RKO (cell line): ENCODE data around the gene LOXL1.

Source experiments
- DNase-seq: peaks from one replicate; pipeline ENCODE4 v3.0.0-alpha.2; 2016; ENCODE audit warnings: low spot score

Gene LOXL1

DNA sequence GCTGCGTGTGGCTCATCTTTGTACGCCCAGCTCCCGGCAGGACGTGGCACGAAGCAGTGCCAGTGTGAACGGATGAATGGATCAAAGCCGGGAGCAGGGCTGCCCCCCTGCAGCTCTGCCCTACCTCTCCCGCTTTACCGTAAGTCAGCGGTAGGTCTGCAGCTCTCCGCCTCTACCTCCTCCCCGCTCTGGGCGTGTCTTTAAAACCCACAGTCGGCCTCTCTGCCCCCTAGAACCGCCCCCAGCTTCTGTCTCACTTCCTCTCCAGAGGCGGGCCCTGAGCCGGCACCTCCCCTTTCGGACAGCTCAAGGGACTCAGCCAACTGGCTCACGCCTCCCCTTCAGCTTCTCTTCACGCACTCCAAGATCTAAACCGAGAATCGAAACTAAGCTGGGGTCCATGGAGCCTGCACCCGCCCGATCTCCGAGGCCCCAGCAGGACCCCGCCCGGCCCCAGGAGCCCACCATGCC lies 68.2 kb downstream of the LOXL1 start, which contains the start of gene PML:
Gene PML (plus strand): TSS at position 304 of the 471 bp plus-strand sequence. CDS start 97 bp downstream, at position 401.
- DNase-seq, result peak; percentile 96

GRCh38 chr15:73994912-73995622 lies 68.8 kb downstream of the LOXL1 start:
- peak; percentile 36 for DNase-seq

DNA sequence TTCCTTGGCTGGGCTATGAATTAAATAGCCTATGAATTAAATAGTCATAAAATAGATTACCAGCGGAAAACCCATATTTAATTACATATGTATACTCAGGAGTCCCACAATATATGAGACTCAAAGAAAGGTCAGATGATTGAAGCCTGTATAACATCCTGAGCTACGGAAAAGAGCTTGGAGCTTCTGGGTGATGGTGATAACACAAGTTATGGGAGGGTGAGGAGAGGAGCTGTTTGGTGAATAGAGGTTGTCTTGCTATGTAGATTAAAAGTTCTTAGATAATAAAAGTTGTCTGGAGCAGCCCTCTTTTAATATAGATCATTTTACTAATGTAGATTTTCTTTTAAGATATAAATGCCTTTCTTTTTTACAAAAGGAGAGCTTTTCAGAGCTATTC lies 70.0 kb downstream of the LOXL1 start:
- peak; percentile 26 for DNase-seq

GRCh38 chr15:73996939-73997338 lies 70.7 kb downstream of the LOXL1 start:
- peak; percentile 85 for DNase-seq

DNA sequence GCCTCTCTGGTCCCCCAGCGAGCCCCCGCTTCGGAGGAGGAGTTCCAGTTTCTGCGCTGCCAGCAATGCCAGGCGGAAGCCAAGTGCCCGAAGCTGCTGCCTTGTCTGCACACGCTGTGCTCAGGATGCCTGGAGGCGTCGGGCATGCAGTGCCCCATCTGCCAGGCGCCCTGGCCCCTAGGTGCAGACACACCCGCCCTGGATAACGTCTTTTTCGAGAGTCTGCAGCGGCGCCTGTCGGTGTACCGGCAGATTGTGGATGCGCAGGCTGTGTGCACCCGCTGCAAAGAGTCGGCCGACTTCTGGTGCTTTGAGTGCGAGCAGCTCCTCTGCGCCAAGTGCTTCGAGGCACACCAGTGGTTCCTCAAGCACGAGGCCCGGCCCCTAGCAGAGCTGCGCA lies 71.7 kb downstream of the LOXL1 start:
- no peak for DNase-seq
